Keratinocyte (primary cell): ENCODE measurements around the gene MRPL41.

Source experiments
- EZH2 ChIP-seq: IDR thresholded peaks from one replicate; pipeline ENCODE4 v1.6.1; 2012; ENCODE audit warnings: inconsistent platforms, mild to moderate bottlenecking, low read length, moderate library complexity
- TF ChIP-seq, protein P1 (sequence below), 3 experiments: IDR thresholded peaks in 1 of 3; conservative IDR thresholded peaks in 1 of 3; optimal IDR thresholded peaks in 1 of 3; 2 replicates in 2 of 3; 3 replicates in 1 of 3; pipeline versions ENCODE3 to v1.5.1; 2011; ENCODE audit warnings: low read length in 3 of 3, mild to moderate bottlenecking in 3 of 3, moderate library complexity in 2 of 3, control low read depth in 1 of 3, inconsistent platforms in 1 of 3; ENCODE audit not compliant: insufficient read depth in 2 of 3; ENCODE audit errors: extremely low read depth in 1 of 3

DNA sequence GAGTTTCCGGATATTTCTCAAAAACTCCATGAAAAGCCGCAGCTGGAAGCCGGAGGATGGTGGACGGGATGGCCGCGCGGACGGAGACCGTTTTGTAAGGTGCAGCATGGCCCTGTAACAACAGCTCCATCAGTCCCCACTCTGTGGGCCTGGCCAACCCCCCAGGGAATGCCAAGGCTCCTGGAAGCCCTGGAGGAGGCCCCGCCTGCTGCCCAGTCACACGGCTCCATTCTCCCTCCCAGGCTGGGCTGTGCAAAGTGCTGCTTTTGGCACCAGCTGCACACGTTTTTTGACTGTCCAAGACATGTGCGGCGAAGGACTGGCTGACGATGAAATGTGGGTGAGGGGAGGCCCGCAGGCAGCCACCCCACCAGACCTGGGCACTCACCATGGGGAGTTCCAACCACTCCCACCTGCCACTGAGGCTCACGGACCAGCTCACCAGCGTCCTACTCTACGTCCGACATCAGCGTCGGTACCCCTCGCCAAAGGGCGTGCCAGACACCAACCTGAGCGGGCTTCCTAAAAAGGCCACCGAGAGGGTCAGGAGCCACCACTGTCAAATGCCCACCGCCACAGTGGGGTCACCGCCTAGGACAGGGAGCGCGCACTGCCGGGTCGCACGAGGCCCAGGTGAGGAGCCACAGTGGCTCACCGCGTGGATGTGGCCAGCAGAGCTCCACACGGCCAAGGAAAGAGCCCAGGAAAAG, 28.8 kb upstream of the MRPL41 start:
- TF ChIP-seq, protein P1, sequence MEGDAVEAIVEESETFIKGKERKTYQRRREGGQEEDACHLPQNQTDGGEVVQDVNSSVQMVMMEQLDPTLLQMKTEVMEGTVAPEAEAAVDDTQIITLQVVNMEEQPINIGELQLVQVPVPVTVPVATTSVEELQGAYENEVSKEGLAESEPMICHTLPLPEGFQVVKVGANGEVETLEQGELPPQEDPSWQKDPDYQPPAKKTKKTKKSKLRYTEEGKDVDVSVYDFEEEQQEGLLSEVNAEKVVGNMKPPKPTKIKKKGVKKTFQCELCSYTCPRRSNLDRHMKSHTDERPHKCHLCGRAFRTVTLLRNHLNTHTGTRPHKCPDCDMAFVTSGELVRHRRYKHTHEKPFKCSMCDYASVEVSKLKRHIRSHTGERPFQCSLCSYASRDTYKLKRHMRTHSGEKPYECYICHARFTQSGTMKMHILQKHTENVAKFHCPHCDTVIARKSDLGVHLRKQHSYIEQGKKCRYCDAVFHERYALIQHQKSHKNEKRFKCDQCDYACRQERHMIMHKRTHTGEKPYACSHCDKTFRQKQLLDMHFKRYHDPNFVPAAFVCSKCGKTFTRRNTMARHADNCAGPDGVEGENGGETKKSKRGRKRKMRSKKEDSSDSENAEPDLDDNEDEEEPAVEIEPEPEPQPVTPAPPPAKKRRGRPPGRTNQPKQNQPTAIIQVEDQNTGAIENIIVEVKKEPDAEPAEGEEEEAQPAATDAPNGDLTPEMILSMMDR (optimal IDR thresholded peaks at IDR 0.05 in 1 of 3, IDR thresholded peaks at IDR 0.05 in 1 of 3, conservative IDR thresholded peaks at IDR 0.05 in 1 of 3; ENCODE audit: extremely low read depth in 1 of 3, insufficient read depth in 2 of 3, low read length in 3 of 3): no peak
- no peak for TF ChIP-seq EZH2
